ENCODE measurements around the gene ZNF627.
"Not testable (repeated sequence)": the region's sequence is repeated elsewhere in the genome, so short reads cannot be mapped to it uniquely, and the experiment has no call there.

ZNF627 gene

GRCh38 chr19:11597202-11598102, at the start of gene ZNF627:
Gene ZNF627, plus strand, starts transcription at chr19:11597483. Its CDS starts 145 bp downstream, at chr19:11597628.
- peak; percentile 96 for DNase-seq (ENCODE audit: low read depth)

DNA sequence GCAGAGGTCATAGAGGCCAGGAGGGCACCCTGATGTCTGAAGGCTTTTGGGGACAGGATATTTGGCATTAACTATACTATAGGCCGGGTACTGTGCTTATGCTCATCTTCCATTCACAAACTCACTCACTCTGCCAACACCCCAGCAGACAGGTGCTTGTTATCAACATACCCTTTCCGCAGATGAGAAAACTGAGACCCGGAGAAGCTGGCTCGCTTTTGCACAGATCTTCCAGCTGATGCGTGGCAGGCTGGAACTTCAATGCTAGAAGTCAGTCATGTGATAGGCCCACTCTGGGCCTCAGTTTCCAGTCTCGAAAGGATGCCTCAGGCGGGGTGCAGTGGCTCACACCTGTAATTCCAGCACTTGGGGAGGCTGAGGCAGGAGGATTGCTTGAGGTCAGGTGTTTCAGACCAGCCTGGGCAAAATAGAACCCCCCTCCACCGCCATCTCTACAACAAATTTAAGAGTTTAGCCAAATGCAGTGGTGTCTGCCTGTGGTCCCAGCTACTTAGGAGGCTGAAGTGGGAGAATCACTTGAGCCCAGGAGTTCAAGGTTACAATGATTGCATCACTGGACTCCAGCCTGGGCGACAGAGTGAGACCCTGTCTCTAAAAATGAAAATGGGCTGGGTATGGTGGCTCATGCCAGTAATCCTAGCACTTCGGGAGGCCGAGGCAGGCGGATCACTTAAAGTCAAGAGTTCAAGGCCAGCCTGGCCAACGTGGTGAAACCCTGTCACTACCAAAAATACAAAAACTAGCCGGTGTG, 49.2 kb upstream of the ZNF627 start:
- DNase-seq (ENCODE audit: low read depth) = no peak

DNA sequence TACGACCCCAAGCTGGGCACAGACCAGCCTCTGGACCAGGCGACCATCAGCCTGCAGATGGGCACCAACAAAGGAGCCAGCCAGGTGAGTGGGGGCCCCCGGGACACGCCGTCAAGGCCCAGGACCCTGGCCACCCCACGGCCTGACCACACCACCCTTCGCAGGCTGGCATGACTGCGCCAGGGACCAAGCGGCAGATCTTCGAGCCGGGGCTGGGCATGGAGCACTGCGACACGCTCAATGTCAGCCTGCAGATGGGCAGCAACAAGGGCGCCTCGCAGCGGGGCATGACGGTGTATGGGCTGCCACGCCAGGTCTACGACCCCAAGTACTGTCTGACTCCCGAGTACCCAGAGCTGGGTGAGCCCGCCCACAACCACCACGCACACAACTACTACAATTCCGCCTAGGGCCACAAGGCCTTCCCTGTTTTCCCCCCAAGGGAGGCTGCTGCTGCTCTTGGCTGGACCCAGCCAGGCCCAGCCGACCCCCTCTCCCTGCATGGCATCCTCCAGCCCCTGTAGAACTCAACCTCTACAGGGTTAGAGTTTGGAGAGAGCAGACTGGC, 47.8 kb upstream of the ZNF627 start:
- no peak for DNase-seq (ENCODE audit: low read depth)

- DNase-seq (ENCODE audit: low read depth) = no peak
These were observed 47.0 kb upstream of the ZNF627 start for GRCh38 chr19:11550265-11550664.

- DNase-seq (ENCODE audit: low read depth) = no peak
These were observed 45.6 kb upstream of the ZNF627 start for GRCh38 chr19:11551603-11552235.

GRCh38 chr19:11552666-11553372, 44.5 kb upstream of the ZNF627 start:
- DNase-seq (ENCODE audit: low read depth) = no peak

DNA sequence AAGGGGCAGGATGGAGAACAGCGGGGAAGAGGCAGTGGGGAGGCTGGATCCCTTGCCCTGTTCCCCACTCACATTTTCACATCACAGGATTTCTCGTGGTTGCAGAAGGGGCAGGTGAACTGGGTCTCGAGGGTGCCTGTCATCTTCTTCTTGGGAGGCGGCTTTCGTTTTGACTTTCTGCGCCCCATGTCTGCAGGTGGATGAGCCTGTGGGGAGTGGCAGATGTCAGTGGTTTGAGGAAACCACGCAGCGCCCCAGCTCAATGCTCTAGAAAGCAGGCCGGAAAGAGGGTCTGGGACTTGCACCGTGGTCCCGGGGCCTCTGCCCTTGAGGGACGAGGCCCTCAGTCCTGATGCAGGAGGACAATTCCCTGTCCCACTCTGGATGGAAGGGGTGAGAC, 43.1 kb upstream of the ZNF627 start:
- DNase-seq (ENCODE audit: low read depth) = no peak

DNA sequence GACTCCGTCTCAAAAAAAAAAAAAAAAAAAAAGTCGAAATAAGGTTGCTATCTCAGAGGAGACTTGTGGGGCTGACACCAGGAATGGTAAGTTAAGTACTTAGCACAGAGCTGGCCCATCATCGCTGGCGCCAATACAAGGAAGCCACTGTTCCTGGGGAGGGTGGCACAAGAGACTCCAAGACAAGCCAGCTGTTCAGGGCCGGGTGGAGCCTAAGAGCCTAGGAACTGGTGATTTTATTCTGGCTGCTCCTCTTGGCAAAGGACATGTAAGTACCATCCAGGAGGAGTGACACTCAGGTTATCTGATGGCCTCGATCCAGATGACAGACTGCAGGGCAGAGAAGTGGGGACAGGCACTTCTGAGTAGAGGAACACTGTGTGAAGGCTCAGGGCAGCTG, 42.0 kb upstream of the ZNF627 start:
- DNase-seq (ENCODE audit: low read depth) = no peak

DNA sequence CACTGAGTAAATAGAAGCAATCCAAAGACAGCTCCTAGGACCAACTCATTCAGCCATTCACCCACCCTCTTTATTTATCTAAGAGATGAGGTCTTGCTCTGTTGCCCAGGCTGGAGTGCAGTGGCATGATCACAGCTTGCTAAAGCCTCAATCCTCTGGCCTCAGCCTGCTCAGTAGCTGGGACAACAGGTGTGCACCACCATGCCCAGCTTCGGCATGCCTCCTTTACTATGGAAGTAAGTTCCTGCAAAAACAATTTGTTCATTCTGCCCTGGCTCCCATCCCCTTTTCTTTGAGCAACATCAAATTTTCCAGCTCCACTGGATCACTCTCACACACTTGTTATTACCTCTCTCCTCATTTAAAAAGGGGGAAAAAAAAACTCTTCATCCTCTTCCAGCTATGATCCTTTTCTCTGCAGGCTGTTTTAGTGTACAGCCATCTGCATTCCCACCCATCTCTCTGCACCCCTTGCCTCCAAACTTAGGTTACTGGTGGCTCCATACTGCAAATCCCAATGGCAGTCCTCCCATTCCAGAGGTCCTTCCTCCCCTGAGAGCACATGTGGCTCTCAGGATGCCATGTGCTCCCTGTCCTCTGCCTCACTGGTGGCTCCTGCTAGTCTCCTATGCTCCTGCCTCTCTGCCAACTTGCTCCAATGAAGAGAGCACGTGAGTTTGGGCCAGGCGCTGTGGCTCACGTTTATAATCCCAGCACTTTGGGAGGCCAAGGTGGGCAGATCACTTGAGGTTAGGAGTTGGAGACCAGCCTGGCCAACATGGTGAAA, 40.5 kb upstream of the ZNF627 start:
- DNase-seq (ENCODE audit: low read depth) = no peak

- peak; percentile 97 for DNase-seq (ENCODE audit: low read depth)
These were observed 38.1 kb upstream of the ZNF627 start, which contains the start of gene ELOF1 for GRCh38 chr19:11558881-11559828. Gene ELOF1, minus strand, starts transcription at chr19:11559230. Its CDS starts 4,883 bp downstream, at chr19:11554347.

GRCh38 chr19:11560404-11561051, 36.8 kb upstream of the ZNF627 start:
- DNase-seq (ENCODE audit: low read depth) = peak; percentile 65

DNA sequence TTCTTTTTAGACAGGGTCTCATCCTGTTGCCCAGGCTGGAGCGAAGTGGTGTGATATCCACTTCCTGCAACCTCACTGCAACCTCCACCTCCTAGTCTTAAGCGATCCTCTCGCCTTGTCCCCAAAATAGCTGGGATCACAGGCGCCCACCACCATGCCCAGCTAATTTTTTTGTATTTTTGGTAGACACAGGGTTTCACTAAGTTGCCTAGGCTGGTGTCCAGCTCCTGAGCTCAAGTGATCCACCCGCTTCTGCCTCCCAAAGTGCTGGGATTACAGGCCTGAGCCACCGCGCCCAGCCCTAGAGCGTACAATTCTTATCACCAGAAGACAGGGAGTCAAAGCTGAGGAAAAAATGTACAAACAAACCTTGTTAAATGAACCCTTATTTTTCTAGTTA, 33.8 kb upstream of the ZNF627 start:
- no peak for DNase-seq (ENCODE audit: low read depth)

- not testable (repeated sequence) for DNase-seq (ENCODE audit: low read depth)
These were observed 33.0 kb upstream of the ZNF627 start for GRCh38 chr19:11564082-11564807.

DNA sequence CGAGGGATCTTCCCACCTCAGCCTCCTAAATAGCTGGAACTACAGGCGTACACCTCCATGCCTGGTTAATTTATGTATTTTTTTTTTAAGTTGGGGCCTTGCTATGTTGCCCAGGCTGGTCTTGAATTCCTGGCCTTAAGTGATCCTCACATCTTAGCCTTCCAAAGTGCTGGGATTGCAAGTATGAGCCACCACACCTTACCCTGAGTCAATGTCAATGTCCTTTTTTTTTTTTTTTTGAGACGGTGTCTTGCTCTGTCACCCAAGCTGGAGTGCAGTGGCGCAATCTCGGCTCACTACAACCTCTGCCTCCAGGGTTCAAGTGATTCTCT, 31.7 kb upstream of the ZNF627 start:
- DNase-seq (ENCODE audit: low read depth) = not testable (repeated sequence)

DNA sequence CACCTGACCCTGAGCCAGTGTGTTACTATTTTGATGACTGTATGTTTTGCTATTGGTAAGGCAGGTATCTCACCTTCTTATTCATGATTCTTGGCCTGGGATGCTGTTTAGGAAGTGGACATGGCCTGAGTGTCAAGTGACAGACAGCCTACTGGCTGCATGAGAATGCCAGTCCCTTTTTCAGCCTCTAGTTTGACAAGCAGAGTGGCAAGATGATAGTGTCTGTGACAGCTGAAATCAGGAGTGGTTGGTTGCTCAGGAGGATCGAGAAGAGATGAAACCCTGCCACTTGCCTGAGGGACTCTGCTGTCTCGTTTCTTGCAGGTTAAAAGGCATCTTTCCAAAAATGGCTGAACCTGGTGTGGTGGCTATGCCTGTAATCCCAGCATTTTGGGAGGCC, 31.1 kb upstream of the ZNF627 start:
- no peak for DNase-seq (ENCODE audit: low read depth)

DNA sequence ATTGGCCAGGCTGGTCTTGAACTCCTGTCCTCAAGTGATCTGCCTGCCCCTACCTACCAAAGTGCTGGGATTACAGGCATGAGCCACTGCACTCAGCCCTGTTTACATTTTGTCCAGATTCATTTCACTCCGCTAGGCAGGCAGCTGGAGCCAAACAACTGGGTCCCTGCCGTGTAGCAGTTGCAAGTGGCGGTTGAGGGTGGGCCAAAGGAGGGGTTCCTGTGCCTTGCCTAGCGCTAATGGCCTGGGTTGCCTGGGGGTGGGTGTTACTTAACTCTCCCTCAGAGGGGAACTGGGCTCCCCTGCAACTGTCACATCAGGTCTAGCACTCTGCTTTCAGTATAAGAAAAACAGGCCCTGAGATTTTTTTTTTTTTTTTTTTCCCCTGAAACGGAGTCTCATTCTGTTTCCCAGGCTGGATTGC, 27.2 kb upstream of the ZNF627 start:
- DNase-seq (ENCODE audit: low read depth) = no peak

GRCh38 chr19:11573354-11573753, 23.9 kb upstream of the ZNF627 start:
- not testable (repeated sequence) for DNase-seq (ENCODE audit: low read depth)

- not testable (repeated sequence) for DNase-seq (ENCODE audit: low read depth)
These were observed 23.5 kb upstream of the ZNF627 start for GRCh38 chr19:11573763-11574162.

Measured in fibroblast of the conjunctiva (primary cell).